GM21528 (cell line): Measurements from ENCODE around the gene C3orf70.

ENCODE experiments used
- ATAC-seq: cut with Tn5 transposase; IDR thresholded peaks from one replicate; pipeline ENCODE4 v1.9.1; 2021; ENCODE audit warnings: mild to moderate bottlenecking, moderate library complexity; ENCODE audit not compliant: unreplicated experiment, low FRiP score

C3orf70 gene

GRCh38 chr3:185057829-185058228 is 95.0 kb downstream of the C3orf70 start:
- ATAC-seq, result no peak

GRCh38 chr3:185056908-185057307 is 96.0 kb downstream of the C3orf70 start:
- ATAC-seq, result no peak

GRCh38 chr3:185052631-185053030 is 100.2 kb downstream of the C3orf70 start:
- ATAC-seq, result no peak

GRCh38 chr3:185051801-185052200 is 101.1 kb downstream of the C3orf70 start:
- ATAC-seq, result no peak

- ATAC-seq, result no peak
Measured at GRCh38 chr3:185049710-185050109, 103.2 kb downstream of the C3orf70 start.

GRCh38 chr3:185046603-185047002 is 106.3 kb downstream of the C3orf70 start:
- no peak for ATAC-seq

GRCh38 chr3:185046164-185046515 is 106.7 kb downstream of the C3orf70 start:
- no peak for ATAC-seq

GRCh38 chr3:185042312-185043050 is 110.4 kb downstream of the C3orf70 start:
- no peak for ATAC-seq

GRCh38 chr3:185041540-185041939 is 111.3 kb downstream of the C3orf70 start:
- ATAC-seq, result no peak

- no peak for ATAC-seq
Measured at GRCh38 chr3:185040425-185040824, 112.4 kb downstream of the C3orf70 start.

- no peak for ATAC-seq
Measured at GRCh38 chr3:185037801-185038200, 115.1 kb downstream of the C3orf70 start.

- no peak for ATAC-seq
Measured at GRCh38 chr3:185030951-185031350, 121.9 kb downstream of the C3orf70 start.

- ATAC-seq, result no peak
Measured at GRCh38 chr3:185030399-185030798, 122.5 kb downstream of the C3orf70 start.

GRCh38 chr3:185029086-185029485 is 123.8 kb downstream of the C3orf70 start:
- ATAC-seq, result no peak

GRCh38 chr3:185028121-185028520 is 124.7 kb downstream of the C3orf70 start:
- ATAC-seq, result no peak
